ENCODE data around the gene SFPQ.

DNA sequence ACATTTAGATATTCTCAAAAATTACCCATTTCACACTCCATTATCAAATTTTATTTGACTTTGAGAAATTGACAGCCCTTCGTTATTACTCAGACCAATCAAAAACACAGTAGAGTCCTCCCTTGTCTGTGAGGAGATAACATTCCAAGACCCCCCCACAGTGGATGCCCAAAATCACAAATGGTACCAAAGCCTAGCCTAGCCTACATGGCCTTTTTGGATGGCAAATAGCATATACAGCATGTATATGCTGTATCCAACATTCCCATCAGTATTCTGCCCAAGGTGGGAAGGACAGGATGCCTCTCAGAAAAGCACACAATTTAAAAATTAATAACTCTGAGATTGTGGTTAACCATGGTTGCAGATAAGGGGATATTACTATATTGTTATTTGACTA, 17.3 kb downstream of the SFPQ start:
- no peak for TF ChIP-seq GATA2 (IDR thresholded peaks at IDR 0.05; ENCODE audit: low read depth, low read length)
- no peak for TF ChIP-seq GATA3 (IDR thresholded peaks at IDR 0.05; ENCODE audit: low read depth, low read length)
